ENCODE measurements around the gene TIMM22.

TIMM22 gene

GRCh38 chr17:1019451-1019850 lies 22.5 kb downstream of the TIMM22 start:
- no peak for TF ChIP-seq CTCF (IDR thresholded peaks at IDR 0.05; ENCODE audit: control extremely low read depth, extremely low read depth, low read depth, missing control alignments)
- POLR2A ChIA-PET: no interaction called here
- CTCF ChIA-PET: no interaction called here
- DNase-seq (ENCODE audit: extremely low spot score): no peak

GRCh38 chr17:1021147-1021546 lies 24.2 kb downstream of the TIMM22 start:
- POLR2A ChIA-PET: no interaction called here
- no peak for DNase-seq (ENCODE audit: extremely low spot score)
- no peak for TF ChIP-seq CTCF (IDR thresholded peaks at IDR 0.05; ENCODE audit: control extremely low read depth, extremely low read depth, low read depth, missing control alignments)
- CTCF ChIA-PET: no interaction called here

- TF ChIP-seq CTCF (IDR thresholded peaks at IDR 0.05; ENCODE audit: control extremely low read depth, extremely low read depth, low read depth, missing control alignments): no peak
- ChIA-PET CTCF (interaction anchor here (0.8 kb wide), 1 partner anchor 23 kb away, joined by 3 read pairs; no protein-coding TSS in a partner anchor), POLR2A (no interaction called here)
- DNase-seq (ENCODE audit: extremely low spot score): no peak
Measured at GRCh38 chr17:1022278-1023024, 25.5 kb downstream of the TIMM22 start.

- ChIA-PET POLR2A (no interaction called here), CTCF (no interaction called here)
- TF ChIP-seq CTCF (IDR thresholded peaks at IDR 0.05; ENCODE audit: control extremely low read depth, extremely low read depth, low read depth, missing control alignments): no peak
- DNase-seq (ENCODE audit: extremely low spot score): no peak
Measured at GRCh38 chr17:1024076-1024475, 27.1 kb downstream of the TIMM22 start.

GRCh38 chr17:1025733-1026598 lies 29.0 kb downstream of the TIMM22 start:
- no peak for DNase-seq (ENCODE audit: extremely low spot score)
- ChIA-PET POLR2A (no interaction called here), CTCF (interaction anchor here (2.2 kb wide), 1 partner anchor 30 kb away, joined by 11 read pairs; no protein-coding TSS in a partner anchor)
- TF ChIP-seq CTCF (IDR thresholded peaks at IDR 0.05; ENCODE audit: control extremely low read depth, extremely low read depth, low read depth, missing control alignments): no peak

- CTCF ChIA-PET: interaction anchor here (2.2 kb wide), 1 partner anchor 29 kb away, joined by 11 read pairs; no protein-coding TSS in a partner anchor
- POLR2A ChIA-PET: no interaction called here
- no peak for TF ChIP-seq CTCF (IDR thresholded peaks at IDR 0.05; ENCODE audit: control extremely low read depth, extremely low read depth, low read depth, missing control alignments)
- no peak for DNase-seq (ENCODE audit: extremely low spot score)
Measured at GRCh38 chr17:1026599-1026975, 29.7 kb downstream of the TIMM22 start.
